Measurements from ENCODE around the gene PTK7. TPM values are rescaled to one million over a fixed set of nuclear protein-coding genes. Genes with fewer than 3 reads are reported as not detected.

Gene PTK7
- total and polyA plus RNA-seq, 2 donors (not counting 3 experiments of a cell fraction or from before 2014, with no cell fraction given) = 41.9 to 65.6 TPM

GRCh38 chr6:43090559-43090956, 14.4 kb downstream of the PTK7 start:
- no peaks in the 10 kb centered on the region for H3K36me3 ChIP-seq (ENCODE audit: control insufficient read depth in 2 of 2, extremely low read depth in 1 of 2, insufficient read depth in 2 of 2, low read length in 2 of 2)
- no peak overlapping the region for H3K27ac ChIP-seq (ENCODE audit: insufficient read depth, low read depth, low read length)
- no peaks in the 10 kb centered on the region for H3K9me1 ChIP-seq (replicated peaks; ENCODE audit: control insufficient read depth, extremely low read depth, insufficient read depth, low read length)
- H3K4me3 ChIP-seq (replicated peaks in 1 of 3; ENCODE audit: insufficient read depth in 1 of 3, low read depth in 1 of 3, low read length in 3 of 3) = no peak overlapping the region
- FAIRE-seq = no peak
- no peaks in the 10 kb centered on the region for H3K27me3 ChIP-seq (ENCODE audit: control insufficient read depth in 2 of 2, insufficient read depth in 2 of 2, low read length in 2 of 2)
- H4K20me1 ChIP-seq (replicated peaks; ENCODE audit: control insufficient read depth, extremely low read depth, insufficient read depth, low read length) = no peaks in the 10 kb centered on the region
- ChIA-PET POLR2A (no interaction called here), CTCF (interaction anchor here (0.6 to 1.4 kb wide), 3 partner anchors 53 to 162 kb away, joined by 3 to 5 read pairs (median 3); no protein-coding TSS in a partner anchor)
- no peak overlapping the region for H2AFZ ChIP-seq (ENCODE audit: low read depth, low read length)
- no peak for DNase-seq (ENCODE audit: low read depth, low spot score)
- BruUV-seq (replicated peaks) = no TSS peak
- no peaks in the 10 kb centered on the region for H3K9me3 ChIP-seq (replicated peaks; ENCODE audit: control insufficient read depth, insufficient read depth, low read length)
- peaks cover 7% of the 10 kb centered on the region for H3K4me1 ChIP-seq (ENCODE audit: control insufficient read depth, extremely low read depth, insufficient read depth, low read length)
- H3K9ac ChIP-seq (replicated peaks; ENCODE audit: extremely low read depth, insufficient read depth, low read length) = no peak overlapping the region
- no peak overlapping the region for H3K4me2 ChIP-seq (ENCODE audit: insufficient read depth, low read length)
- no peak for TF ChIP-seq FOS (IDR thresholded peaks at IDR 0.05; ENCODE audit: borderline replicate concordance, insufficient read depth, low read length)
- TF ChIP-seq, protein P1, sequence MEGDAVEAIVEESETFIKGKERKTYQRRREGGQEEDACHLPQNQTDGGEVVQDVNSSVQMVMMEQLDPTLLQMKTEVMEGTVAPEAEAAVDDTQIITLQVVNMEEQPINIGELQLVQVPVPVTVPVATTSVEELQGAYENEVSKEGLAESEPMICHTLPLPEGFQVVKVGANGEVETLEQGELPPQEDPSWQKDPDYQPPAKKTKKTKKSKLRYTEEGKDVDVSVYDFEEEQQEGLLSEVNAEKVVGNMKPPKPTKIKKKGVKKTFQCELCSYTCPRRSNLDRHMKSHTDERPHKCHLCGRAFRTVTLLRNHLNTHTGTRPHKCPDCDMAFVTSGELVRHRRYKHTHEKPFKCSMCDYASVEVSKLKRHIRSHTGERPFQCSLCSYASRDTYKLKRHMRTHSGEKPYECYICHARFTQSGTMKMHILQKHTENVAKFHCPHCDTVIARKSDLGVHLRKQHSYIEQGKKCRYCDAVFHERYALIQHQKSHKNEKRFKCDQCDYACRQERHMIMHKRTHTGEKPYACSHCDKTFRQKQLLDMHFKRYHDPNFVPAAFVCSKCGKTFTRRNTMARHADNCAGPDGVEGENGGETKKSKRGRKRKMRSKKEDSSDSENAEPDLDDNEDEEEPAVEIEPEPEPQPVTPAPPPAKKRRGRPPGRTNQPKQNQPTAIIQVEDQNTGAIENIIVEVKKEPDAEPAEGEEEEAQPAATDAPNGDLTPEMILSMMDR (IDR thresholded peaks at IDR 0.05; ENCODE audit: extremely low read depth in 1 of 2, insufficient read depth in 1 of 2, low read depth in 1 of 2, low read length in 2 of 2) = no peak
- TF ChIP-seq JUN (IDR thresholded peaks at IDR 0.05; ENCODE audit: borderline replicate concordance, insufficient read depth, insufficient read length, low read depth) = no peak
- no peak for TF ChIP-seq MAX (IDR thresholded peaks at IDR 0.05; ENCODE audit: insufficient read depth, insufficient read length)
- no peak for TF ChIP-seq POLR2A (IDR thresholded peaks at IDR 0.05; ENCODE audit: low read depth, low read length)
- no peak for TF ChIP-seq GATA2 (IDR thresholded peaks at IDR 0.05; ENCODE audit: insufficient read depth, insufficient read length, low read depth, low read length)
- no peak for TF ChIP-seq MYC (IDR thresholded peaks at IDR 0.05; ENCODE audit: low read depth, low read length)
- TF ChIP-seq EZH2 (IDR thresholded peaks at IDR 0.05; ENCODE audit: borderline replicate concordance, low read depth, low read length, severe bottlenecking) = no peak
- no peak for TF ChIP-seq POLR2AphosphoS5 (IDR thresholded peaks at IDR 0.05; ENCODE audit: insufficient read depth, low read depth, low read length)
- intact Hi-C loops (cut with micrococcal nuclease) (loop anchor here (5.0 kb wide), 1 partner anchor 1083 kb away; no protein-coding TSS in a partner anchor), dilution Hi-C loops (cut with MboI; ENCODE audit: extremely low pct_ligation_motif_present, low sequenced_read_pairs) (no loop called here)
- no peaks in the 10 kb centered on the region for H3K79me2 ChIP-seq (ENCODE audit: control insufficient read depth, insufficient read depth, low read length)
